Chondrocyte (in vitro differentiated cells): ENCODE measurements around the gene LRRC28. TPM values are rescaled to one million over a fixed set of nuclear protein-coding genes. Genes with fewer than 3 reads are reported as not detected.

Experiments used
- DNase-seq: peaks from one replicate; pipeline ENCODE4 v3.0.0; 2021; ENCODE audit warnings: mixed read lengths, low spot score
- H3K27ac Mint-ChIP-seq: one replicate; pipeline ENCODE4 v1.8.0; 2021; ENCODE audit warnings: mild to moderate bottlenecking, moderate library complexity, mixed read lengths; ENCODE audit not compliant: unreplicated experiment
- H3K27me3 Mint-ChIP-seq: 2 replicates; pipeline ENCODE4 v1.8.0; 2021; ENCODE audit warnings: low read depth, mixed read lengths
- H3K36me3 Mint-ChIP-seq: 2 replicates; pipeline ENCODE4 v1.8.0; 2021; ENCODE audit warnings: low read depth, mixed read lengths
- H3K4me1 Mint-ChIP-seq: 2 replicates; pipeline ENCODE4 v1.8.0; 2021; ENCODE audit warnings: low read depth, mild to moderate bottlenecking, mixed read lengths
- H3K4me3 Mint-ChIP-seq: one replicate; pipeline ENCODE4 v1.8.0; 2021; ENCODE audit warnings: mild to moderate bottlenecking, moderate library complexity, mixed read lengths; ENCODE audit not compliant: unreplicated experiment
- H3K9me3 Mint-ChIP-seq: 2 replicates; pipeline ENCODE4 v1.8.0; 2021; ENCODE audit warnings: low read depth, mixed read lengths
- CTCF ChIP-seq: fragments of 200-600 bp; sonication (generic); IDR thresholded peaks from 2 replicates; pipeline ENCODE4 v1.5.0; 2021; ENCODE audit warnings: antibody characterized with exemption, mild to moderate bottlenecking, moderate library complexity
- total RNA-seq: library from RNA; stranded (reverse); gene quantifications from 3 replicates; pipeline ENCODE4 v1.2.1, GENCODE V29; 2021

LRRC28 gene
- total RNA-seq, 1 donor from 2014 or later: 28.5 TPM

- H3K27me3 Mint-ChIP-seq: no peaks in the 10 kb centered on the region
Measured at GRCh38 chr15:99340347-99340746, 89.1 kb downstream of the LRRC28 start.

GRCh38 chr15:99341786-99342185 lies 90.5 kb downstream of the LRRC28 start:
- Mint-ChIP-seq H3K27ac (peak overlapping the region; percentile 77), H3K4me3 (no peak overlapping the region), H3K36me3 (peaks cover 4% of the 10 kb centered on the region)

More at GRCh38 chr15:99340347-99340746, 89.1 kb downstream of the LRRC28 start:
- TF ChIP-seq CTCF: no peak
- Mint-ChIP-seq H3K36me3 (peaks cover 8% of the 10 kb centered on the region), H3K27ac (peak overlapping the region; percentile 77), H3K4me3 (no peak overlapping the region), H3K4me1 (peaks cover 59% of the 10 kb centered on the region), H3K9me3 (peaks cover 3% of the 10 kb centered on the region)
- DNase-seq: no peak

DNA sequence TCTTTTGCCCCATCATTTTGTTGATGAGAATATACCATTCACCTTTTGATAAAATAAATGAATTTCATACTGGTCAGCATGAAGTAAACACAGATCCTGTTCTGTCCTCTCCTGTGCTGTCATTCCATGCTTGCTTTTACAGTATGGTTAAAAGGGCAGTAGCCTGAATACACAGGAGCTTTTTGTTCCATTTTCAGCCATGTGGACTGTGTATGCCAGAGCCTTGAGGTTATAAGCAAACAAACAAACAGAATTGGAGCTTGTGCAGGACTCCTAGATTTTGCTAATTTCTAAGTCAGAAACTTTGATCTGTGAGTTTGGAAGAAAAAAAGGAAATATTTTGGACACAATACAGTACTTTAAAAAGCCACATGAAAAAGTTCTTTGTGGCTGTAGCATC lies 91.9 kb downstream of the LRRC28 start:
- Mint-ChIP-seq H3K4me1 (peaks cover 53% of the 10 kb centered on the region), H3K27me3 (no peaks in the 10 kb centered on the region), H3K9me3 (peaks cover 3% of the 10 kb centered on the region), H3K4me3 (no peak overlapping the region), H3K36me3 (peaks cover 3% of the 10 kb centered on the region), H3K27ac (no peak overlapping the region)
- DNase-seq: no peak
- TF ChIP-seq CTCF: no peak

More at GRCh38 chr15:99341786-99342185, 90.5 kb downstream of the LRRC28 start:
- no peaks in the 10 kb centered on the region for H3K27me3 Mint-ChIP-seq
- TF ChIP-seq CTCF: no peak
- H3K4me1 Mint-ChIP-seq: peaks cover 59% of the 10 kb centered on the region
- H3K9me3 Mint-ChIP-seq: peaks cover 3% of the 10 kb centered on the region
- no peak for DNase-seq

GRCh38 chr15:99343881-99344551 lies 92.7 kb downstream of the LRRC28 start:
- Mint-ChIP-seq H3K4me1 (peaks cover 53% of the 10 kb centered on the region), H3K27me3 (no peaks in the 10 kb centered on the region), H3K36me3 (peaks cover 2% of the 10 kb centered on the region), H3K4me3 (no peak overlapping the region), H3K27ac (no peak overlapping the region), H3K9me3 (peaks cover 4% of the 10 kb centered on the region)
- DNase-seq: no peak
- TF ChIP-seq CTCF: peak; percentile 53

DNA sequence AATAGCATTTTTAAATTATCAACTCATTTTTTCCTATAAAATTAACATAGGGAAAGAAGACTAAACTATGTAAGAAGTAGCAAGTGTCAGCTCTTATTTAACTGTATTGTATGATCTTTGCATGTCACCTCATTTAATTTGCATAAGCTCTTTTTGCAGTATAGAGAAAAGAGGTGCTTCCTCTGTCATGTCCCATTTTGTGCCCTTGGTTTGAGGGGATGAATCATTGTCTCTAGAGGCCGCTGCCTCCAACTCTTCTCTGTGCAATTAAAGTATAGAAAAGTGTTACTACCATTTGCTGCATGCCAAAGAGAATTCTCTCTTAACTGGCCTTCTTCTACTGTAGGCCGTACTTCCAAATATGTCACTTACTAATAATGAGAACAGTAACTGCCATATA lies 93.4 kb downstream of the LRRC28 start:
- TF ChIP-seq CTCF: no peak
- DNase-seq: no peak
- peaks cover 5% of the 10 kb centered on the region for H3K36me3 Mint-ChIP-seq
- peaks cover 9% of the 10 kb centered on the region for H3K9me3 Mint-ChIP-seq
- H3K27ac Mint-ChIP-seq: no peak overlapping the region
- H3K4me3 Mint-ChIP-seq: no peak overlapping the region
- peaks cover 51% of the 10 kb centered on the region for H3K4me1 Mint-ChIP-seq
- H3K27me3 Mint-ChIP-seq: no peaks in the 10 kb centered on the region
